ENCODE measurements around the gene FAM3D. TPM values are rescaled to one million over a fixed set of nuclear protein-coding genes. Genes with fewer than 3 reads are reported as not detected.

FAM3D gene
- total RNA-seq, 1 experiment from 2014 or later, result not detected

DNA sequence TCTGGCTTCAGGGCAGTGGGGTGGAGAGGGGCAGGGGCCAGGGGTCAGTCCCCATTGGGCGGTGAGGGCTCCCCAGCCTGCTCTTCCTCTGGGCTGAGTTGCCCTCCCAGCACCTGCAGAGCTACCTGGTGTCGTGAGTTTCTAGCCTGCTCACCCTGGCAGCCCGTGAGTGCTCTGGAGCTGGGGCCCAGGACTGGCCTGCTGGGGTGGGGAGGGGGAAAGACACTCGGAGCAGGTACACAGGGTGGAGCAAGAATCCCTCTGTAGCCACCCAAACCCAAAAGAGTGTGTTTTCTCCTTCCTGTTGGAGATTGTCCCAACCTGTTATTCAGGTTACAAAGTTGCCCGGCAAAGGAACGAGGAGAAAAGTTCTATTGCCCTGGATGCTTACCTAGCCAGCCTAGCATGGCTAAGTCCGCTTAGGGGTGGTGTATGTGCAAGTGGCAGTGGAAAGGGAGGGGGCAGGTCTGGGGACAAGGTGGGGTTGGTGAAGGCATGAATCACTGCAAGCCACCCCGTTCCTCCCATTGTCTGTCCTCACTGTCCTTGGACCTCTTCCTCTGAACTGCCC, 8.9 kb downstream of the FAM3D start:
- no peaks in the 10 kb centered on the region for H3K9me2 ChIP-seq (replicated peaks; ENCODE audit: low read length)
- no peak overlapping the region for H2AFZ ChIP-seq (ENCODE audit: low read length)
- H3K27ac ChIP-seq (ENCODE audit: low read length), result no peak overlapping the region
- H3K9ac ChIP-seq (ENCODE audit: low read length), result no peak overlapping the region
- BruUV-seq (replicated peaks), result no TSS peak
- no peaks in the 10 kb centered on the region for H3K4me1 ChIP-seq (ENCODE audit: insufficient read depth, low read length)
- ChIA-PET POLR2A (ENCODE audit: unreplicated experiment) (no interaction called here), CTCF (no interaction called here)
- H3K9me3 ChIP-seq (ENCODE audit: low read length), result no peaks in the 10 kb centered on the region
- no peaks in the 10 kb centered on the region for H3F3A ChIP-seq (ENCODE audit: low read length, unreplicated experiment)
- TF ChIP-seq, protein P1, sequence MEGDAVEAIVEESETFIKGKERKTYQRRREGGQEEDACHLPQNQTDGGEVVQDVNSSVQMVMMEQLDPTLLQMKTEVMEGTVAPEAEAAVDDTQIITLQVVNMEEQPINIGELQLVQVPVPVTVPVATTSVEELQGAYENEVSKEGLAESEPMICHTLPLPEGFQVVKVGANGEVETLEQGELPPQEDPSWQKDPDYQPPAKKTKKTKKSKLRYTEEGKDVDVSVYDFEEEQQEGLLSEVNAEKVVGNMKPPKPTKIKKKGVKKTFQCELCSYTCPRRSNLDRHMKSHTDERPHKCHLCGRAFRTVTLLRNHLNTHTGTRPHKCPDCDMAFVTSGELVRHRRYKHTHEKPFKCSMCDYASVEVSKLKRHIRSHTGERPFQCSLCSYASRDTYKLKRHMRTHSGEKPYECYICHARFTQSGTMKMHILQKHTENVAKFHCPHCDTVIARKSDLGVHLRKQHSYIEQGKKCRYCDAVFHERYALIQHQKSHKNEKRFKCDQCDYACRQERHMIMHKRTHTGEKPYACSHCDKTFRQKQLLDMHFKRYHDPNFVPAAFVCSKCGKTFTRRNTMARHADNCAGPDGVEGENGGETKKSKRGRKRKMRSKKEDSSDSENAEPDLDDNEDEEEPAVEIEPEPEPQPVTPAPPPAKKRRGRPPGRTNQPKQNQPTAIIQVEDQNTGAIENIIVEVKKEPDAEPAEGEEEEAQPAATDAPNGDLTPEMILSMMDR (conservative IDR thresholded peaks at IDR 0.05; ENCODE audit: low read depth, low read length), result no peak
- TF ChIP-seq EZH2phosphoT487 (IDR thresholded peaks at IDR 0.05; ENCODE audit: borderline replicate concordance, low read length) (no peak), EZH2 (IDR thresholded peaks at IDR 0.05; ENCODE audit: low read length, unreplicated experiment) (no peak)
- DNase-seq (peak; percentile 31), ATAC-seq (peak; percentile 16)
- H3K27me3 ChIP-seq (ENCODE audit: low read length), result 0 out of 2 replicates have a peak, but pooled peaks cover 5% of the 10 kb centered on the region
- H3K4me2 ChIP-seq (ENCODE audit: low read length), result no peak overlapping the region
- no peaks in the 10 kb centered on the region for H3K36me3 ChIP-seq (ENCODE audit: low read depth, low read length)
- intact Hi-C loops (cut with micrococcal nuclease), result no loop called here
- H3K4me3 ChIP-seq (ENCODE audit: low read length), result no peak overlapping the region
- no peaks in the 10 kb centered on the region for H4K20me1 ChIP-seq (ENCODE audit: low read length)
- no peaks in the 10 kb centered on the region for H3K79me2 ChIP-seq (ENCODE audit: low read length)

DNA sequence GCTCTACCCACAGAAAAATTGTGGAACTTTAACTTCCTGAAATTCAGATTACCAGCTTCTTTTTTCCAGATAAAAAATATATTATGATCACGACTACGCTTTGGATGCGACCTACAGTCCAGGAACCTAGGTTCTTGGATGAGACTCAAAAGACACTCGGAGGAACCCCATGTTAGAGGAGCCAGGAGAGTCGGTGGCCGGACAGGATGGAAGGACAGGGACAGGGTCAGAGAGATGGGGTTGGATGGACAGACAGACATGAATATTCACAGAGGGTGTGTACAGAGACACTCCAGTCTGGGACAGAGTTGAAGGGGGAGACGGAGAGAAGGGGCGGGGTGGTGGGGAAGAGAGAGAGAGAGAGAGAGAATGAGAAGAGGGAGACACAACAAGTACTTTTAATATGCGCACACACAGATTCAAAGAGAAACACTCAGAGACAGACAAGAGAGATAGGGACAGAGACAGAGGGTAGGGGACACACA, 9.5 kb downstream of the FAM3D start:
- no peak for ATAC-seq
- H3K4me3 ChIP-seq (ENCODE audit: low read length), result no peak overlapping the region
- 0 out of 2 replicates have a peak, but pooled peaks cover 5% of the 10 kb centered on the region for H3K27me3 ChIP-seq (ENCODE audit: low read length)
- H2AFZ ChIP-seq (ENCODE audit: low read length), result no peak overlapping the region
- no peak for DNase-seq
- no peaks in the 10 kb centered on the region for H3K4me1 ChIP-seq (ENCODE audit: insufficient read depth, low read length)
- no peaks in the 10 kb centered on the region for H3K9me3 ChIP-seq (ENCODE audit: low read length)
- TF ChIP-seq EZH2 (IDR thresholded peaks at IDR 0.05; ENCODE audit: low read length, unreplicated experiment) (no peak), EZH2phosphoT487 (IDR thresholded peaks at IDR 0.05; ENCODE audit: borderline replicate concordance, low read length) (no peak)
- TF ChIP-seq, protein P1 (conservative IDR thresholded peaks at IDR 0.05; ENCODE audit: low read depth, low read length), result no peak
- no peak overlapping the region for H3K9ac ChIP-seq (ENCODE audit: low read length)
- ChIA-PET POLR2A (ENCODE audit: unreplicated experiment) (no interaction called here), CTCF (no interaction called here)
- H3K36me3 ChIP-seq (ENCODE audit: low read depth, low read length), result no peaks in the 10 kb centered on the region
- H3K27ac ChIP-seq (ENCODE audit: low read length), result no peak overlapping the region
- no peak overlapping the region for H3K4me2 ChIP-seq (ENCODE audit: low read length)
- no peaks in the 10 kb centered on the region for H3K79me2 ChIP-seq (ENCODE audit: low read length)
- no TSS peak for BruUV-seq (replicated peaks)
- no peaks in the 10 kb centered on the region for H3F3A ChIP-seq (ENCODE audit: low read length, unreplicated experiment)
- H3K9me2 ChIP-seq (replicated peaks; ENCODE audit: low read length), result no peaks in the 10 kb centered on the region
- intact Hi-C loops (cut with micrococcal nuclease), result no loop called here
- H4K20me1 ChIP-seq (ENCODE audit: low read length), result no peaks in the 10 kb centered on the region

DNA sequence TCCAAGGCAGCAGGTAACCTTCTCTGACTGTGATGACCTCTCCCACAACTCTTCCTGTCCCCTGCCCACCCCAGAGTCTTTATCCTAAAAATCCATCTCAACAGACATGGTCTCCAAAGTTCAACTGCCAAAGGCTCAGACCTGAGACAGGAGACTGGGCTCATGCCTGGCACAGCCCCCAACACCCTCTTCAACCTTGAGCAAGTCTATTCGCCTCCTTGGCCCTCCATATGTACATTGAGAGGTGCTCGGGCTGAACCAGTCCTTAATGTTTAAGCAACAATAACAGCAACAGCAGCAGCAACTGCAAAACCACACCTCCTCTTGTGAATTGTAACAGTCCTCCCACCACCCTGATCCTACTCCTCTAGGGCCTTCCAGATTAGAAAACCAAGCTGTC, 9.9 kb downstream of the FAM3D start:
- CTCF ChIA-PET, result no interaction called here
- intact Hi-C loops (cut with micrococcal nuclease), result no loop called here
- no TSS peak for BruUV-seq (replicated peaks)

More for the DNA sequence above, 9.9 kb downstream of the FAM3D start:
- DNase-seq (no peak), ATAC-seq (no peak)
- no peak overlapping the region for H2AFZ ChIP-seq (ENCODE audit: low read length)
- TF ChIP-seq, protein P1 (conservative IDR thresholded peaks at IDR 0.05; ENCODE audit: low read depth, low read length), result no peak
- TF ChIP-seq EZH2phosphoT487 (IDR thresholded peaks at IDR 0.05; ENCODE audit: borderline replicate concordance, low read length), result no peak
- no peak for TF ChIP-seq EZH2 (IDR thresholded peaks at IDR 0.05; ENCODE audit: low read length, unreplicated experiment)
- no peak overlapping the region for H3K27ac ChIP-seq (ENCODE audit: low read length)
- H3F3A ChIP-seq (ENCODE audit: low read length, unreplicated experiment), result no peaks in the 10 kb centered on the region
- H3K79me2 ChIP-seq (ENCODE audit: low read length), result no peaks in the 10 kb centered on the region
- H3K27me3 ChIP-seq (ENCODE audit: low read length), result 0 out of 2 replicates have a peak, but pooled peaks cover 5% of the 10 kb centered on the region
- no peak overlapping the region for H3K9ac ChIP-seq (ENCODE audit: low read length)
- H3K9me2 ChIP-seq (replicated peaks; ENCODE audit: low read length), result no peaks in the 10 kb centered on the region
- H3K4me1 ChIP-seq (ENCODE audit: insufficient read depth, low read length), result no peaks in the 10 kb centered on the region
- POLR2A ChIA-PET (ENCODE audit: unreplicated experiment), result no interaction called here
- no peaks in the 10 kb centered on the region for H3K36me3 ChIP-seq (ENCODE audit: low read depth, low read length)
- H3K4me3 ChIP-seq (ENCODE audit: low read length), result no peak overlapping the region
- no peak overlapping the region for H3K4me2 ChIP-seq (ENCODE audit: low read length)
- no peaks in the 10 kb centered on the region for H4K20me1 ChIP-seq (ENCODE audit: low read length)
- H3K9me3 ChIP-seq (ENCODE audit: low read length), result no peaks in the 10 kb centered on the region
